SK-N-SH (cell line): ENCODE results near the gene PAQR5.

Experiments
- EP300 ChIP-seq, 2 experiments: IDR thresholded peaks; 2 replicates each; pipeline versions ENCODE4 v1.4.0 to v1.6.1; 2012; ENCODE audit warnings: borderline replicate concordance in 1 of 2, low read depth in 1 of 2, low read length in 1 of 2
- GABPA ChIP-seq: IDR thresholded peaks from 2 replicates; pipeline ENCODE4 v1.4.0; 2012; ENCODE audit warnings: low read depth, mild to moderate bottlenecking
- JUND ChIP-seq: IDR thresholded peaks from 2 replicates; pipeline ENCODE4 v1.4.0; 2012
- MEF2A ChIP-seq: IDR thresholded peaks from 2 replicates; pipeline ENCODE4 v1.4.0; 2012; ENCODE audit warnings: low read depth, borderline replicate concordance
- RCOR1 ChIP-seq: fragments of 150-350 bp; IDR thresholded peaks from 2 replicates; pipeline ENCODE4 v1.6.1; 2017; ENCODE audit warnings: antibody characterized with exemption, low read length
- SMC3 ChIP-seq: IDR thresholded peaks from 2 replicates; pipeline ENCODE4 v1.6.1; 2012; ENCODE audit warnings: low read depth, low read length, improper control_type of control experiment
- TCF12 ChIP-seq: IDR thresholded peaks from 2 replicates; pipeline ENCODE4 v1.4.0; 2012
- TF ChIP-seq, protein P1 (sequence below): fragments of 200-600 bp; sonication (generic); IDR thresholded peaks from 2 replicates; pipeline ENCODE4 v1.6.1; 2017; ENCODE audit warnings: antibody characterized with exemption, mild to moderate bottlenecking, moderate library complexity
- TF ChIP-seq, protein P2 (sequence below): IDR thresholded peaks from 2 replicates; pipeline ENCODE4 v1.4.0; 2012; ENCODE audit warnings: low read depth
- TF ChIP-seq, protein P3 (sequence below): IDR thresholded peaks from 2 replicates; pipeline ENCODE4 v1.6.1; 2012; ENCODE audit warnings: mild to moderate bottlenecking, low read depth, low read length, moderate library complexity

DNA sequence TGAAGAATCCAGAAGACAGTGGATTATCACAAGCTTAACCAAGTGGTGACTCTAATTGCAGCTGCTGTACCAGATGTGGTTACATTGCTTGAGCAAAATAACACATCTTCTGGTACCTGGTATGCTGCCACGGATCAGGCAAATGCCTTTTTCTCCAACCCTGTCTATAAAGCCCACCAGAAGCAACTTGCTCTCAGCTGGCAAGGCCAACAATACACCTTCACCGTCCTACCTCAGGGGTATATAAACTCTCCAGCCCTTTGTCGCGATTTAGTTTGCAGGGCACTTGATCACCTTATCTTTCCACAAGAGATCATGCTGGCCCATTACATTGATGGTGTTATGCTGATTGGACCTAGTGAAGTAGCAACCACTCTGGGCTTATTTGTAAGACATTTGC lies 52.6 kb downstream of the PAQR5 start:
- TF ChIP-seq GABPA = no peak
- TF ChIP-seq, protein P1, sequence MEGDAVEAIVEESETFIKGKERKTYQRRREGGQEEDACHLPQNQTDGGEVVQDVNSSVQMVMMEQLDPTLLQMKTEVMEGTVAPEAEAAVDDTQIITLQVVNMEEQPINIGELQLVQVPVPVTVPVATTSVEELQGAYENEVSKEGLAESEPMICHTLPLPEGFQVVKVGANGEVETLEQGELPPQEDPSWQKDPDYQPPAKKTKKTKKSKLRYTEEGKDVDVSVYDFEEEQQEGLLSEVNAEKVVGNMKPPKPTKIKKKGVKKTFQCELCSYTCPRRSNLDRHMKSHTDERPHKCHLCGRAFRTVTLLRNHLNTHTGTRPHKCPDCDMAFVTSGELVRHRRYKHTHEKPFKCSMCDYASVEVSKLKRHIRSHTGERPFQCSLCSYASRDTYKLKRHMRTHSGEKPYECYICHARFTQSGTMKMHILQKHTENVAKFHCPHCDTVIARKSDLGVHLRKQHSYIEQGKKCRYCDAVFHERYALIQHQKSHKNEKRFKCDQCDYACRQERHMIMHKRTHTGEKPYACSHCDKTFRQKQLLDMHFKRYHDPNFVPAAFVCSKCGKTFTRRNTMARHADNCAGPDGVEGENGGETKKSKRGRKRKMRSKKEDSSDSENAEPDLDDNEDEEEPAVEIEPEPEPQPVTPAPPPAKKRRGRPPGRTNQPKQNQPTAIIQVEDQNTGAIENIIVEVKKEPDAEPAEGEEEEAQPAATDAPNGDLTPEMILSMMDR = no peak
- no peak for TF ChIP-seq SMC3
- TF ChIP-seq, protein P2, sequence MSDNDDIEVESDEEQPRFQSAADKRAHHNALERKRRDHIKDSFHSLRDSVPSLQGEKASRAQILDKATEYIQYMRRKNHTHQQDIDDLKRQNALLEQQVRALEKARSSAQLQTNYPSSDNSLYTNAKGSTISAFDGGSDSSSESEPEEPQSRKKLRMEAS = no peak
- TF ChIP-seq, protein P3, sequence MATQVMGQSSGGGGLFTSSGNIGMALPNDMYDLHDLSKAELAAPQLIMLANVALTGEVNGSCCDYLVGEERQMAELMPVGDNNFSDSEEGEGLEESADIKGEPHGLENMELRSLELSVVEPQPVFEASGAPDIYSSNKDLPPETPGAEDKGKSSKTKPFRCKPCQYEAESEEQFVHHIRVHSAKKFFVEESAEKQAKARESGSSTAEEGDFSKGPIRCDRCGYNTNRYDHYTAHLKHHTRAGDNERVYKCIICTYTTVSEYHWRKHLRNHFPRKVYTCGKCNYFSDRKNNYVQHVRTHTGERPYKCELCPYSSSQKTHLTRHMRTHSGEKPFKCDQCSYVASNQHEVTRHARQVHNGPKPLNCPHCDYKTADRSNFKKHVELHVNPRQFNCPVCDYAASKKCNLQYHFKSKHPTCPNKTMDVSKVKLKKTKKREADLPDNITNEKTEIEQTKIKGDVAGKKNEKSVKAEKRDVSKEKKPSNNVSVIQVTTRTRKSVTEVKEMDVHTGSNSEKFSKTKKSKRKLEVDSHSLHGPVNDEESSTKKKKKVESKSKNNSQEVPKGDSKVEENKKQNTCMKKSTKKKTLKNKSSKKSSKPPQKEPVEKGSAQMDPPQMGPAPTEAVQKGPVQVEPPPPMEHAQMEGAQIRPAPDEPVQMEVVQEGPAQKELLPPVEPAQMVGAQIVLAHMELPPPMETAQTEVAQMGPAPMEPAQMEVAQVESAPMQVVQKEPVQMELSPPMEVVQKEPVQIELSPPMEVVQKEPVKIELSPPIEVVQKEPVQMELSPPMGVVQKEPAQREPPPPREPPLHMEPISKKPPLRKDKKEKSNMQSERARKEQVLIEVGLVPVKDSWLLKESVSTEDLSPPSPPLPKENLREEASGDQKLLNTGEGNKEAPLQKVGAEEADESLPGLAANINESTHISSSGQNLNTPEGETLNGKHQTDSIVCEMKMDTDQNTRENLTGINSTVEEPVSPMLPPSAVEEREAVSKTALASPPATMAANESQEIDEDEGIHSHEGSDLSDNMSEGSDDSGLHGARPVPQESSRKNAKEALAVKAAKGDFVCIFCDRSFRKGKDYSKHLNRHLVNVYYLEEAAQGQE = no peak
- TF ChIP-seq TCF12 = no peak
- TF ChIP-seq EP300 (IDR thresholded peaks at IDR 0.05; ENCODE audit: borderline replicate concordance in 1 of 2, low read depth in 1 of 2, low read length in 1 of 2) = no peak
- no peak for TF ChIP-seq MEF2A
- no peak for TF ChIP-seq RCOR1
- no peak for TF ChIP-seq JUND
